Stimulated activated naive B cell treated with anti-CD40 and anti-IgM and Interleukin-4, amounts not matched to agents 10 μg/mL and 1 μg/mL and 100 μg/mL, for 72 hours (primary cell): ENCODE results near the gene SYS1.
A peak's percentile ranks its signal among the peaks of the same experiment; 100 is the strongest.

Experiments
- ATAC-seq, 2 donors: fragments of 150-1000 bp; cut with Tn5 transposase; replicated peaks; 2 replicates each; pipeline ENCODE4 v1.10.0; 2021; ENCODE audit warnings: moderate library complexity in 1 of 2
- DNase-seq: peaks from one replicate; pipeline ENCODE4 v3.0.0; 2021
- H3K27ac Mint-ChIP-seq: one replicate; pipeline ENCODE4 v1.8.0; 2022; ENCODE audit warnings: mild to moderate bottlenecking, mixed read lengths
- H3K27me3 Mint-ChIP-seq, 2 donors: one replicate each; pipeline ENCODE4 v1.8.0; 2022; ENCODE audit warnings: mixed read lengths in 2 of 2
- H3K36me3 Mint-ChIP-seq, 2 donors: one replicate each; pipeline ENCODE4 v1.8.0; 2022; ENCODE audit warnings: mixed read lengths in 2 of 2, mild to moderate bottlenecking in 1 of 2
- H3K4me1 Mint-ChIP-seq, 2 donors: one replicate each; pipeline ENCODE4 v1.8.0; 2022; ENCODE audit warnings: mixed read lengths in 2 of 2, mild to moderate bottlenecking in 1 of 2
- H3K4me3 Mint-ChIP-seq, 2 donors: one replicate each; pipeline ENCODE4 v1.8.0; 2022; ENCODE audit warnings: mild to moderate bottlenecking in 2 of 2, mixed read lengths in 2 of 2, moderate library complexity in 1 of 2
- H3K9me3 Mint-ChIP-seq, 2 donors: one replicate each; pipeline ENCODE4 v1.8.0; 2022; ENCODE audit warnings: mixed read lengths in 2 of 2, mild to moderate bottlenecking in 1 of 2

SYS1 gene

GRCh38 chr20:45372646-45373352 lies 9.8 kb downstream of the SYS1 start:
- DNase-seq (no peak), ATAC-seq (no peak)
- Mint-ChIP-seq H3K27ac (peak overlapping the region; percentile 14), H3K4me1 (peaks cover 42 to 66% of the 10 kb centered on the region in 2 donors), H3K36me3 (peaks cover 19 to 42% of the 10 kb centered on the region in 2 donors), H3K9me3 (no peaks in the 10 kb centered on the region), H3K4me3 (peak overlapping the region; percentile 81 to 88), H3K27me3 (no peaks in the 10 kb centered on the region)

GRCh38 chr20:45373353-45374100 lies 10.6 kb downstream of the SYS1 start:
- Mint-ChIP-seq H3K9me3 (no peaks in the 10 kb centered on the region), H3K27me3 (no peaks in the 10 kb centered on the region), H3K4me1 (peaks cover 39 to 65% of the 10 kb centered on the region in 2 donors), H3K36me3 (peaks cover 19 to 35% of the 10 kb centered on the region in 2 donors), H3K4me3 (peak overlapping the region; percentile 81 to 88), H3K27ac (peak overlapping the region; percentile 88)
- DNase-seq (peak; percentile 82), ATAC-seq (peak; percentile 90)

DNA sequence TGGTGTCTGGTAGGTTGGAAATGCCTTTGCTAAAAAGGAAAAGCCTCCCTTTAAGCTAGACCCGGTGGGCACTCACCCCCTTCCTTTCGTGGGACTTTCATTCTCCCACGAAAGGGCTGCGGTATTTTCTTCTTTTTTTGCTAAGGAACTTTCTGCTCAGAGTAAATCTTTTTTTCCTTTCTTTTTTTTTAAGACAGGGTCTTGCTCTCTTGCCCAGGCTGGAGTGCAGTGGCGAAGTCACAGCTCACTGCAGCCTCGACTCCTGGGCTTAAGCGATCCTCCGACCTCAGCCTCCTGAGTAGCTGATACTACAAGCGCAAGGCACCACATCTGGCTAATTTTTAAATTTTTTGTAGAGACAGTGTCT lies 11.1 kb downstream of the SYS1 start:
- DNase-seq = no peak
- peaks cover 34 to 63% of the 10 kb centered on the region in 2 donors for H3K4me1 Mint-ChIP-seq
- ATAC-seq = no peak
- no peaks in the 10 kb centered on the region for H3K9me3 Mint-ChIP-seq
- H3K4me3 Mint-ChIP-seq = peak overlapping the region; percentile 81 to 88
- peaks cover 19 to 34% of the 10 kb centered on the region in 2 donors for H3K36me3 Mint-ChIP-seq
- peak overlapping the region; percentile 88 for H3K27ac Mint-ChIP-seq
- H3K27me3 Mint-ChIP-seq = no peaks in the 10 kb centered on the region

DNA sequence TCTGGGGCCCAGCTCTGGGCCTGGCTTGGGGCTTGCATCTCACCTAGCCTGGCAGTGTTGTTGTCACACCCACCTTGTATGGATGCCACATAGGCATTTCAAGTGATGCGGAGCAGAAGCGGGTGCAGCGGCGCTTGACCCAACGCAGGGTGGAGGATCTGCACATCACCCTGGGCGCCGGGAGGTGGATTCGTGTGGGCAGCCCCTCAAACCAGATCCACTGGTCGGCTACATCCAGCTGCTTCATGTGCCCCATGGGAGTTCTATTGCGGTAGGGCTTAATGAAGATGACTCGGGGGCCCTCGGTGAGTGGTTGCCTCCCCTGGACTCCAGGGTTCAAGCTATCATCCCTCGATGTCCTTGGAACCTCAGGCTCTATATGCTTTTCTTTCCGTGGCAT lies 12.0 kb downstream of the SYS1 start:
- Mint-ChIP-seq H3K36me3 (peaks cover 18 to 36% of the 10 kb centered on the region in 2 donors), H3K27me3 (no peaks in the 10 kb centered on the region), H3K4me3 (no peak overlapping the region), H3K4me1 (peaks cover 33 to 58% of the 10 kb centered on the region in 2 donors), H3K9me3 (no peaks in the 10 kb centered on the region), H3K27ac (no peak overlapping the region)
- ATAC-seq (no peak), DNase-seq (no peak)

- H3K27ac Mint-ChIP-seq = no peak overlapping the region
These were observed 14.3 kb downstream of the SYS1 start for GRCh38 chr20:45377269-45377668.

DNA sequence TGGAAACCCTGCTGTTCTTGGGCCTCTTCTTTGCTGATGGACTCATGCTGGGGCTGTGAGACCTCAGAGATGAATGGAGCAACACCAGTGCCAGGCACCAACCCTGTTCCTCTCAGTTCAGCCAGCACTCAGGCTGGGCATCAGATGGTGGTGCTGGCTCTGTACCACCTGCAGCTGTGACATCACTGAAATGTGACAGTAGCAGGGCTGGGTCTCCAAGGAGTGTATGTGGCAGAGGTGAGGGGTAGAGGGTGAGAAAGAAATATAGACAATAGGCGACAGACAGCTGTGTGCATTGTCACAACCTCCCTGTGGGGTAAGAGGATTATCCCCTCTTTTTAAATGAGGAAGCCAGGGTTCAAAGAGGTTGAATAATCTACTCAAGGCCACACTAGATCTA lies 15.2 kb downstream of the SYS1 start, which contains the start of gene TP53TG5:
Gene TP53TG5 (minus strand): TSS at position 135 of the 400 bp plus-strand sequence. CDS start 89 bp downstream, at position 46.
- H3K27me3 Mint-ChIP-seq = no peaks in the 10 kb centered on the region
- ATAC-seq = no peak
- H3K4me1 Mint-ChIP-seq = peaks cover 9 to 31% of the 10 kb centered on the region in 2 donors
- H3K4me3 Mint-ChIP-seq = no peak within 1 kb of the TSS
- peaks cover 19 to 32% of the 10 kb centered on the region in 2 donors for H3K36me3 Mint-ChIP-seq
- DNase-seq = no peak
- H3K9me3 Mint-ChIP-seq = no peaks in the 10 kb centered on the region
- H3K27ac Mint-ChIP-seq = no peak within 1 kb of the TSS

More at GRCh38 chr20:45377269-45377668, 14.3 kb downstream of the SYS1 start:
- DNase-seq (no peak), ATAC-seq (no peak)
- peaks cover 16 to 40% of the 10 kb centered on the region in 2 donors for H3K4me1 Mint-ChIP-seq
- H3K4me3 Mint-ChIP-seq = no peak overlapping the region
- H3K27me3 Mint-ChIP-seq = no peaks in the 10 kb centered on the region
- H3K36me3 Mint-ChIP-seq = peaks cover 19 to 33% of the 10 kb centered on the region in 2 donors
- H3K9me3 Mint-ChIP-seq = no peaks in the 10 kb centered on the region

- Mint-ChIP-seq H3K36me3 (peaks cover 14 to 46% of the 10 kb centered on the region in 2 donors), H3K9me3 (peaks cover 1 to 4% of the 10 kb centered on the region in 2 donors), H3K4me1 (peaks cover 11 to 35% of the 10 kb centered on the region in 2 donors), H3K27me3 (no peaks in the 10 kb centered on the region), H3K4me3 (no peak overlapping the region), H3K27ac (peak overlapping the region; percentile 7)
- ATAC-seq = peak; percentile 46 to 48
- DNase-seq = no peak
These were observed 24.3 kb downstream of the SYS1 start for GRCh38 chr20:45387274-45387673.

- H3K36me3 Mint-ChIP-seq = peaks cover 25 to 51% of the 10 kb centered on the region in 2 donors
- H3K27ac Mint-ChIP-seq = no peak overlapping the region
- ATAC-seq (no peak), DNase-seq (no peak)
- no peak overlapping the region for H3K4me3 Mint-ChIP-seq
- peaks cover 11 to 30% of the 10 kb centered on the region in 2 donors for H3K4me1 Mint-ChIP-seq
- peaks cover 1 to 4% of the 10 kb centered on the region in 2 donors for H3K9me3 Mint-ChIP-seq
- no peaks in the 10 kb centered on the region for H3K27me3 Mint-ChIP-seq
These were observed 28.0 kb downstream of the SYS1 start for GRCh38 chr20:45390931-45391330.

DNA sequence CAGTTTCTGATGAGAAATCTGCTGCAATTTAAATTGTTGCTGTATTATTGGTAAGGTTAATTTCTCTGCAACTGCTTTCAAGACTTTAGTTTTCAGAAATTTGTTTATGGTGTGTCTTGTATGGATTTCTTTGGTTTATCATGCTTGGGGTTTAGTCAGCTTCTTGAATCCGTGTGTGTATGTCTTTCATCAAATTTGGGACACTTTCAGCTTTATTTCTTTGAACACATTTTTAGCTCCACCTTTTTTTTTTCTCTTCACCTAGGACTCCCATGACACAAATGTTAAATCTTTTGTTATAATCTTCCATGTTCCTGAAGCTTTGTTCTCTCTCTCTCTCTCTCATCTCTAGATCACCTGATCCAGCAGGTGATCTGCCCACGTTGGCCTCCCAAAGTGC lies 28.6 kb downstream of the SYS1 start:
- H3K36me3 Mint-ChIP-seq = peaks cover 23 to 49% of the 10 kb centered on the region in 2 donors
- H3K4me1 Mint-ChIP-seq = peaks cover 11 to 25% of the 10 kb centered on the region in 2 donors
- DNase-seq (no peak), ATAC-seq (no peak)
- H3K27me3 Mint-ChIP-seq = no peaks in the 10 kb centered on the region
- H3K9me3 Mint-ChIP-seq = peaks cover 1 to 4% of the 10 kb centered on the region in 2 donors
- H3K4me3 Mint-ChIP-seq = no peak overlapping the region
- H3K27ac Mint-ChIP-seq = no peak overlapping the region

DNA sequence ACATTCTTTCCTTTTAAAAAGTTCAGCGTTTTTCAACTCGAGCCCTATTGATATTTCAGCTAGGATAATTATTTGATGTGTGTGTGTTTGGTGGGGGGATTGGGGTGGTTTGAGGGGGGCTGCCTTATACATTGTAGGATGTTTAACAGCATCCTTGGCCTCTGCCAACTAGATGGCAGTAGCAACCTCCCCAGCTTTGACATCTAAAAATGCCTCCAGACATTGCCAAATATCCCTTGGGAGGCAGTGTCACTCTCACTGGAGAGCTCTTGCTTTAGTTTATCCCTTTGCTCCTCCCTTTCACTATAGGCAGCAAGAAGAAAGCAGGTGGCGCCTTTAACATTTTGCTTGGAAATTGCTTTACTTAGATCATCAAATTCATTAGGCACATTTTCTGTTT lies 29.8 kb downstream of the SYS1 start:
- DNase-seq = no peak
- Mint-ChIP-seq H3K27ac (no peak overlapping the region), H3K4me1 (peaks cover 7 to 13% of the 10 kb centered on the region in 2 donors), H3K4me3 (no peak overlapping the region), H3K27me3 (no peaks in the 10 kb centered on the region), H3K9me3 (no peaks in the 10 kb centered on the region), H3K36me3 (peaks cover 20 to 38% of the 10 kb centered on the region in 2 donors)
- ATAC-seq = no peak

DNA sequence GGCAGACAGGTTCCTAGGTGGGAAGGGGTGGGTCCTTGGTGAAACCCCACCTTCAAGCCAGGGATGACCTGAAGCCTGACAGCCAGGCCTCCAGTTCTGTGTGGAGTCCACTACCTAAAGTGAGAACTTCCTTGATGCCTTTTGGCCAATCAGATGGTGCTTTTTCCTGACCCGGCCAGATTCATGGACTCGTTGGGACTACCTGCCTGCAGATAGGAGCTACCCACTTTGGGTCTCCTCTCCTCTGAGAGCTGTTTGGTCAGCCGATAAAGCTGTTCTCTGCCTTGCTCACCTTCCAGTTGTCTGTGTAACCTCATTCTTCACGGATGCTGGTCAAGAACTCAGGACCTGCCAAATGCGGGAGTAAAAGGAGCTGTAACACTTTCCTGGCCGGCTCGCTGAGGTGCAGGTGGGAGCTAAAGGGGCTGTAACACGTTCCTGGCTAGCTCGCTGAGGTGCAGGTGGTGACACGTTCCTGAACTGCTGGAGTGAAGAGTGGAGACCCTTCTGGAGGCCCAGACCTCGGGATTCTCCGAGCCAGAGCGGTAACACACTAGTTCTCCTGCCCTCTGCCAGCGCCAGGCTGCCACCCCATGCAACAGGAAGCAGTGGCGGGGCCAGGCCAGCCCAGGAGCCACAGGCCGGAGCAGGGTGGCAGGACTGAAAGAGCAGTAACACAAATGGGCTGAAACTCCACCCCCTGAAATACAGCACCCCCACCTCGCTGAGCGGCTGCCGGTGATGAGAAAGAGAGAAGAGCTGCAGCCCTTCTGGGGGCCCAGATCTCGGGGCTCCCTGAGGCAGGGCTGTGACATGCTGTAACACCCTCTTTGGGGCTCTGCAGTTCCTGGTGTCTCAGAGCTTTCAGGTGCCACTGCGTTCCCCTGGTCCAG lies 31.5 kb downstream of the SYS1 start:
- H3K4me3 Mint-ChIP-seq = no peak overlapping the region
- H3K9me3 Mint-ChIP-seq = peaks cover 3 to 7% of the 10 kb centered on the region in 2 donors
- peaks cover 22 to 37% of the 10 kb centered on the region in 2 donors for H3K36me3 Mint-ChIP-seq
- no peaks in the 10 kb centered on the region for H3K27me3 Mint-ChIP-seq
- no peak for DNase-seq
- ATAC-seq = no peak
- peaks cover 4% of the 10 kb centered on the region in 2 donors for H3K4me1 Mint-ChIP-seq
- H3K27ac Mint-ChIP-seq = no peak overlapping the region

DNA sequence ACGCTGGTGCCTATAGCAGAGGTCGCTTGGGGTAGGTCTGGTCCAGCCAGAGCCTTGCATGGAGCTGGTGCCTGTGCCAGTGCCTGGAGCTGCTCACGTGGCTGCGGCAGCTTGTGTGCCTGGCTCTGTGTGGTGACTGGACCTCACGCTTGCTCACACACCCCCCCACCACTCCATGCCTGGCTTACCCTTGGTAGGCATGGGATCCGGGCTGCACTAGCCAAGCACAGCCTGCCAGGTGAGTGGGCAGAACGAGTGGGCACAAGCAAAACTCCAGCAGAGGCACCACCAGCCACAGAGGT lies 32.1 kb downstream of the SYS1 start:
- H3K4me3 Mint-ChIP-seq = no peak overlapping the region
- peaks cover 9 to 13% of the 10 kb centered on the region in 2 donors for H3K9me3 Mint-ChIP-seq
- peaks cover 28 to 37% of the 10 kb centered on the region in 2 donors for H3K36me3 Mint-ChIP-seq
- no peak overlapping the region for H3K27ac Mint-ChIP-seq
- DNase-seq (no peak), ATAC-seq (no peak)
- H3K4me1 Mint-ChIP-seq = peaks cover 4% of the 10 kb centered on the region in 2 donors
- H3K27me3 Mint-ChIP-seq = no peaks in the 10 kb centered on the region

DNA sequence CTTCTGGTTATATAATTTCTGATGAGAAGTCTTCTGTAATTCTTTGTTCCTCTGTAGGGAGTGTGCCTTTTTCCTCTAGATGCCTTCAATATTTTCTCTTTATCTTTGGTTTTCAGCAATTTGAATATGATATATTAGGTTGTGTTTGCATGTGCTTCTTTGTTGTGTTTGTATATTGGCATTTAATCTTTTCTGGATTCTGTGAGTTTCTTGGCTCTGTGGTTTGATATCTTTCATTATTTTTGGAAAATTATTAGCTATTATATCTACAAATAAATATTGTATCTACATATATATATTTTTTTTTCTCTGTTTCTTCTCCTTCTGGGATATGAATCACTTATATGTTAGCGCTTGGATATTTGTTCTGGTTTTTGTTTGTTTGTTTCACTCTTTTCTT lies 36.1 kb downstream of the SYS1 start:
- Mint-ChIP-seq H3K4me1 (peaks cover 4 to 6% of the 10 kb centered on the region in 2 donors), H3K27me3 (peaks cover 5 to 6% of the 10 kb centered on the region in 2 donors), H3K36me3 (peaks cover 53 to 55% of the 10 kb centered on the region in 2 donors), H3K4me3 (no peak overlapping the region), H3K27ac (no peak overlapping the region), H3K9me3 (peaks cover 19 to 20% of the 10 kb centered on the region in 2 donors)
- ATAC-seq = no peak
- DNase-seq = no peak
